ENCODE results near the gene PEDS1.
"Not testable (repeated sequence)": the region's sequence is repeated elsewhere in the genome, so short reads cannot be mapped to it uniquely, and the experiment has no call there.

PEDS1 gene

GRCh38 chr20:50110141-50111047 is 43.1 kb downstream of the PEDS1 start:
- POLR2A ChIA-PET, result interaction anchor here (0.9 kb wide), 2 partner anchors 10 to 56 kb away, joined by 3 read pairs; no protein-coding TSS in a partner anchor
- no peak for TF ChIP-seq CTCF (IDR thresholded peaks at IDR 0.05; ENCODE audit: insufficient read depth, low read length, missing control alignments)
- CTCF ChIA-PET, result interaction anchor here (1.1 to 5.7 kb wide), 7 partner anchors 9 to 131 kb away, joined by 3 to 29 read pairs (median 6); no protein-coding TSS in a partner anchor
- no peak for DNase-seq (ENCODE audit: low read depth, low spot score)
- peak overlapping the region; percentile 89 for H3K4me3 ChIP-seq (ENCODE audit: low read depth, low read length)

GRCh38 chr20:50108556-50109235 is 44.8 kb downstream of the PEDS1 start:
- TF ChIP-seq CTCF (IDR thresholded peaks at IDR 0.05; ENCODE audit: insufficient read depth, low read length, missing control alignments), result no peak
- no peak for DNase-seq (ENCODE audit: low read depth, low spot score)
- ChIA-PET CTCF (interaction anchor here (0.7 to 5.7 kb wide), 8 partner anchors 11 to 130 kb away, joined by 3 to 29 read pairs (median 6); no protein-coding TSS in a partner anchor), POLR2A (no interaction called here)
- no peak overlapping the region for H3K4me3 ChIP-seq (ENCODE audit: low read depth, low read length)

GRCh38 chr20:50107796-50108331 is 45.7 kb downstream of the PEDS1 start:
- CTCF ChIA-PET, result interaction anchor here (0.7 to 5.7 kb wide), 5 partner anchors 11 to 129 kb away, joined by 3 to 29 read pairs (median 7); no protein-coding TSS in a partner anchor
- TF ChIP-seq CTCF (IDR thresholded peaks at IDR 0.05; ENCODE audit: insufficient read depth, low read length, missing control alignments), result no peak
- DNase-seq (ENCODE audit: low read depth, low spot score), result no peak
- POLR2A ChIA-PET, result no interaction called here
- no peak overlapping the region for H3K4me3 ChIP-seq (ENCODE audit: low read depth, low read length)

GRCh38 chr20:50107086-50107660 is 46.4 kb downstream of the PEDS1 start:
- POLR2A ChIA-PET, result no interaction called here
- TF ChIP-seq CTCF (IDR thresholded peaks at IDR 0.05; ENCODE audit: insufficient read depth, low read length, missing control alignments), result no peak
- no peak for DNase-seq (ENCODE audit: low read depth, low spot score)
- CTCF ChIA-PET, result interaction anchor here (0.7 to 5.7 kb wide), 4 partner anchors 13 to 37 kb away, joined by 4 to 29 read pairs (median 7); no protein-coding TSS in a partner anchor
- H3K4me3 ChIP-seq (ENCODE audit: low read depth, low read length), result no peak overlapping the region

- POLR2A ChIA-PET; H3K4me3 ChIP-seq (ENCODE audit: low read depth, low read length); DNase-seq (ENCODE audit: low read depth, low spot score): not testable (repeated sequence)
- CTCF ChIA-PET, result interaction anchor here (0.7 to 5.7 kb wide), 9 partner anchors 14 to 762 kb away, joined by 3 to 29 read pairs (median 4); partner anchors contain the start of gene PEDS1
Measured at GRCh38 chr20:50106669-50107068, 46.9 kb downstream of the PEDS1 start.
